NCI-H1105 treated with DMSO at 0.1 percent for 48 hours (cell line): ENCODE data around the gene CPXM2.

Experiments used
- DNase-seq: peaks from one replicate; lab custom pipeline; 2025; lab: John Stamatoyannopoulos, UW

Gene CPXM2

DNA sequence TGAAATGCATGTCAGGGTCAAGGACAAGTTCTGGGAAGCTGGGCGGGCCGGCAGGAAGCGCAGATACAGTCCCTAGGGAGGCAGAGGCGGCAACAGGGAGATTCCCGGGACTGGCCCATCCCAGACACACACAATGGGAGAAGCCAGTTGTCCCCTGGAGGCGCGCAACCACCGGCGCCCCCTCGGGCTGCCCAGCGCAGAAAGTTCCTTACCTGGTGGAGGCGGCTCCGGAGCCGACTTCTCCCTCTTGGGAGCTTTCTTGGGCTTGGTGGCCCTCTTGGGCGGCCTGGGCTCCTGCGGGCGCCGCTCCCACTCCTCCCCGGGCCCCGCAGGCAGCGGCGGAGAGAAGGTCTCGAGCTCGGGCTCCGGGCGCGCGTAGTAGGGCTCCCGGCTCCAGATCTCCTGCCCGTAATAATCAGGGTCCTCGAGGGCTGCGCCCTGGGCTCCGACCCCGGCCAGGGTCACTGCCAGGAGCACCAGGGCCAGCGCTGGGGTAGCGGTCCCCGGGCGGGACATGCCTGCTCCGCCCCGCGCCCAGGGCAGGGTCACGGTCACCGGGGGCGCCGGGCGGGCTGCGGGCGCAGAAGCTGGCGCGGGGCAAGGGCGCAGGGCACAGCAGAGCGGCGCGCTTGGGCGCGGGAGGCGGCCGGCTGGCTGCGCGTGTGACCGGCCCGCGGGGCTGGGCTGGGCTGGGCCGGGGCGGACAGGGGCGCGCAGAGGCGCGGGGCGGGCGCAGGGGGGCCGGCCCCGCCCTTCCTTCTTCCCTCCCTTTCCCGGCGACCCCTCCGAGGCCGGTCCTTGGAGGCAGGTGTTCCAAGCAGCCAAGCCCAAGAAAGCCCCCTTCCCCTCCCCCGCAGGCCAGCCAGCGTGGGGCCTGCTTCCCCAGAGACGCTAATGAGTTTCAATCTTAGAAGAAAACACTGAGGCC lies at the start of gene CPXM2:
Gene CPXM2 (minus strand): TSS at position 664 of the 928 bp plus-strand sequence. CDS start 148 bp downstream, at position 516.
- DNase-seq: no peak

DNA sequence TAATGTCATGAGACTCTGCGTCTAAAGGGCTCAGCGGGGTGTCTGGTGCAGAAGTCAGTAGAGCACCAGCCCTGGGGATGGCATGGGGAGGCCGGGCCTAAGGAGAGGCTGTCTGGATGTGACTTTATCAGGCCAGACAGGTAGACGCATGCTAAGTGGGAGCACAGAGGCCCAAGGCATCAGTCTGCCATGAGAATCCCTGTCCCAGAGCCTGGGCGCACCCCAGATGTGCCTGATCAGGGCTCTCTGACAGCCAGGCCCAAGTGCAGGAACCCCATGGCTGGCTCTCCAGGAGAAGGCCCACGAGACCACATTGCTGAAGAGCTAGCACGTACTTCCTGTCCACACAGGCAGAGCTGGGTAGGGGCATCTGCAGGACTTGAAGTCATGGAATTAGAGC lies 48.0 kb upstream of the CPXM2 start:
- no peak for DNase-seq

DNA sequence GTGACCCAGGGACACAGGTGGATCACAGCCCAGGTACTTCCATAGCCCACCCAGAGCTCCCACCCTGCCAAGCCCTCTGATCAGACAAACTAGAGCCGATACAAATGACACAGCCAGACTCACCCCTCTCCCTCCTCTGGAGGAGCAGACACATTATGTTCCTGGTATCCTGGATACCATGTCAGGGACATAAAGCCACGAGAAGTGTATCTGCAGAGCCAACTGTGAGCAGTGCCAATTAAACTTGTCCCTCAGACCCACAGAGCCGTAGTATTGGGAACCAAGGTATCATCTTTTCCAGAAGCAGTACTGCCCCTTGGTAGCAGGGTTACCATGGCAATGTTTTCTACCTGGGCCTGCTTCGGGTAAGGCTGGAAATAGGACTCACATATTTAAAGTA lies 47.3 kb upstream of the CPXM2 start:
- no peak for DNase-seq

DNA sequence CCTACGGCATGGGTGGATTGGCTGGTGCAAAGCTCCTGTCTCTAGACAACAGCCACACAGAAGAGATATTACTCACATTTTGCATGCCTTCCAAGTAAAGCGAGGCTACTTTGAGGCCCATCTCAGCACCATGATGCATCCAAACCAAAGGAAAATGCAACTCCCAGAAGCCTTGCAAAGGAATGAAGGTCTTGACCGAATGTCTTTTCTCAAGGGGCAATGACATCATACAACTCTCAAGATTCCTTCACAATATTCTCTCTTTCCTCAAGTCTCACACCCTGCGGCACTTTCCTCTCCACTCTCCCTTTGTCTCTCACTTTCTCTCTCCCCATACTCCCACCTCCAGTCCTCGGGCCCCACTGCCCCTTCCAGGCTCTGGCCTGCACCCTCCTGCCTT lies 44.8 kb upstream of the CPXM2 start:
- DNase-seq: no peak

DNA sequence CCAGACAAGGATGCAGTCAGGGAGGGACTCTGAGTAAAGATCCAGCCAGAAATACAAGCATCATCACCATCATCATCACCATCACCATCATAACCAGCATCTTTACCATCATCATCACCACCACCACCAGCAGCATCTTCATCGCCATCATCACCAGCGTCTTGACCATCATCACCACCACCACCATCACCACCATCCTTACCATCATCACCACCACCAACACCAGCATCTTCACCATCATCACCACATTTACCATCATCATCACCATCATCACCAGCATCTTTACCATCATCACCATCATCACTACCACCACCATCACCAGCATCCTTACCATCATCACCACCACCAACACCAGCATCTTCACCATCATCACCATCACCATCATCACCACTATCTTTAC lies 44.1 kb upstream of the CPXM2 start:
- no peak for DNase-seq

DNA sequence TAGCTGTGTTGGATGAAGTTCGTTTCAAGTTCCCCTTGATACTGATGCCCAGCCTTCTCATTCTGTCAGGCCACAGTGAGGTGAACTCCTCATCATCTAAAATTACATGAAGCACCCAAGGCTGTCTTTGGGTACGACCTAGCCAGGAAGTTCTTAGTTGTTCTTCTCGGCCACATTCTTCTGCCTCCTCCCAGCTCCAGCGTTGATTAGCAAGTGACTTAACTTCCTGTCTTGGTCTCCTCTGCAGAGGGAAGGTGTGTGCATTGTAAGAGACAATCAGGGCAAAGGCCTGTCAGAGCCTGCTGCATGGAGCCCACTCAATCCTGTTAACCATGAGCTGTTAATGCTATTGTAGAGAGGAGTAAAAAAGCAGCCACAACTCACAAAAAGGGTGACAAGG lies 43.2 kb upstream of the CPXM2 start:
- DNase-seq: no peak

DNA sequence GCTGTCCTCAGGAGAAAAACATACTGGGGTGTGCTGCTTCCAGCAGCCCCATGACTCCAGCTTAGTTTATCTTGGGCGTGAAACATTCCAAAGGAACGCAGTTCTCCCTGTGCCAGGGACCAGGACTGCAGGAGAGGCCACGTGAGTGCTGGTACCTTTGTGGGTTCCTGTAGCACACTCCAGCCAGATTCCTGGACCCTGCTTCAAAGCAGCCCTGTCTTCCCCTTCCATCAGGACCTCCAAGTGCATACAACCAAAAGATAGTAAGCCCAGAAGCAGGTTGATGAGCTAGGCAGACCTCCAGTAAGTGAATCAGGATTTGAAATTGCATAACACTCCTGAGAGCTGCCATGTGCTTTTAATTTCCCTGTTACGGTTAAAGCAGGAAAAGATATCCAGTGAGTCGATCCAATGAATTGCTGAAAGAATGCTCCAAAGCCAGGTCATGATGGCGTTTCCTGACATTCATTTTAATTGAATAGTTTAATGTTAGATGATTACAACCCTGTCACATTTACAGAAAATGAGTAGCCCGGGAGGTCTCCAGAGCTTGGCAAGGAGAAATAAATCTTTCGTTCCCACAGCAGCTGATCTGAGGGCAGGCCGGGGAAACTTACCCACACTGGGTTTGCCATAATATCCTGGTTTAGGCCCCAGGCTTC lies 38.9 kb upstream of the CPXM2 start:
- DNase-seq: no peak

DNA sequence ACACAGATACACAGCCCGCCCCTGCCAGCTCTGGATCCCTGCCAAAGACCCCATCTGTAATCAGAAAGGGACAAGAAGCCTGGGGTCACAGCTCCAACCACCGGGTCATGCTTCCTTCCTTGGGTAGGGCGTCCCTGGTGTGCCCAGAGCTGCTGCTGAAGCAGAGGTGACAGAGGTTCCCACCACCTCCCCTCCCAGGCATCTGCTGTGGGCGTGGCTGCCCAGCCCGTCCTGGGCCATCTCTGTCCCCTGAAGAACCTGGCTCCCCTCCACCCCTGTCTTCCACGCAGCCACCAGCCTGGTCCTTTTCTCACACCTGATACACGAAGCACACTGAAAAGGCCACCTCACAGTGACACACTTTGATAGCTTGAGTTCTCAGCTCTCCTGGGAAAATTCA lies 38.2 kb upstream of the CPXM2 start:
- no peak for DNase-seq

DNA sequence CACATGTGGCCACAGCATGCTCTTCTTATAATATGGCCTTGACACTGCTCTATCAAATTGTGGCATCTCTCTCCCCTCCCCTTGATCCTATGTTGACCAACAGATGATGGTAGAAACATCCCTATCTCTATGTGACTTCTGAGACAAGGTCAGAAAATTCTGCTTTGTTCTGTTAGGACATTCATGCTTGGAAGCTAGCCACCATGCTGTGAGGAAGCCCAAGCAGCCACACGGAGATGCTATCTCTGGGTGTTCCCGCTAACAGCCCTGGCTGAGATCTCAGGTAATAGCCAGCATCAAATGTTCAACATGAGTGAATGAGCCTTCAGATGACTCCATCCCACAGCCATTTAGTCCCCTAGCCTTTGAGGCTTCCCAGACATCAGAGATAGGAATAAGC lies 36.8 kb upstream of the CPXM2 start:
- no peak for DNase-seq

DNA sequence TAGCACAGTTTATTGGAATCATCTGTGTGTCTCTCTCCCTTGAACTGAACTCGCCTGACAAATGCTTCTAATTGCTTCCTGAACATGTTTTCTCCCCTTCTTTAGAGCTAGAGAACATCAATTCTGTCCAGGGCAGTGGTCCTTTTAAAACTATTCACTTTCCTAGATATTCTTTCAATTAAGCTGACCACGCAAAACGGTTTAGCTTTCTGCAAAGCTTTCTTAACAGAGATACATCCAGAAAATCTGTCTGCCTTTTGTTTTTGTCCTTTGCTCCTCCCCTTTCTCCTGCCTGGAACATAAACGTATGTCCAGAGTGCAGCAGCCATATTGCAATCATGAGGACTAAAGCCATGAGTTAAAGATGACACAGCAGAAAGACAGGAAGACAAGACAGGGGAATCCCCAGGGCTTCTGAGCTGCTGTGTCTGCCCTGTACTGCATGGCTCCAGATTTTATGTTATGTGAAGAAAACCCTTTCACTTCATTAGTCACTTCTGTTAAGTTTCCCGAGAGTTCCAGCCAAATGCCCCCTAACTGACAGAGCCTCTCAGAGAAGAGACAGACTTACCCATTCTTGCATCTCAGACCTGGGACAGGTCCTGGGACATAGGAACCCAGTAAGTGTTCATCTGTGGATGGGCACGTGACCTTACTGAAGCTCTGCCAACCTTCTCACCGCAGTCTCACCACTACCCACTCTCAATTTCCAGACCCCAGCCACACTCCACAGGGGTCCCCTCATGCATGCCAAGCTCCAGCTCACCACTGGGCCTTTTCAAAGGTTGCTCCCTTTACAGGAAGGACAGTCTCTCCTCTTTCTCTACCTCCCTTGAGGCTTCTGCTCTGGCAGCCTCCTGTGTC lies 35.0 kb upstream of the CPXM2 start:
- DNase-seq: no peak

DNA sequence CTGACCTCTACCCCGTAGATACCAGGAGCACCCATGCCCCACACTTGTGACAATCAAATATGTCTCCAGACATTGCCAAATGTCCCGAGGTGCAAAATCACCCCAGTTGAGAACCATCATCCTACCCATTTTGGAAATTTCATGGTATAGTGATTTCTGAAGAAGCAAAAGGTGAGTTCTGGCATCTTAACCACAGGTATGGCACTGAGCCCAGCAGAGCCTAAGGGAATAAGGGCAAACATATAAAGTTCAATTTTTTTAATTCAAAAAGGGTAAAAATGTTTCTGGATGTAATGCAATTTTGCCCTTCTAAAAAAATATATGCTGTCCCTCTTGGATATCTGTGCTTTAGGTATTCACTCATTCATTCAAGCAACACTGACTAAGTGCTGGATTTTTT lies 30.5 kb upstream of the CPXM2 start:
- DNase-seq: no peak

DNA sequence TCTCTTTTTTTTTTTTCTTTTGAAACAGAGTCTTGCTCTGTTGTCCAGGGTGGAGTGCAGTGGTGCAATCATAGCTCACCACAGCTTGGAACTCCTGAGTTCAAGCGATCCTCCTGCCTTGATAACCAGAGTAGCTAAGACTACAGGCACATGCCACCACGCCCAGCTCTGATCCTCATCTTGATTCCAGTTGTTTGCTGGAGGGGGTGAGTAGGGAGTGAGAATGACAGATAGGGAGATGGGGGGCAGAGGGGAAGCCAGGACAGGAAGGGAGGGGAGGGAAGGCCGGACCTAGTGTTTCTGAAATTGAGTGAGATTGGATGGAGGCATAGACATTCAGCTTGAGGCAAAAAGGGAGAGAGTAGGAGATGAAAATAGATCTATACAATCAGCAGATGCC lies 25.2 kb upstream of the CPXM2 start:
- no peak for DNase-seq

DNA sequence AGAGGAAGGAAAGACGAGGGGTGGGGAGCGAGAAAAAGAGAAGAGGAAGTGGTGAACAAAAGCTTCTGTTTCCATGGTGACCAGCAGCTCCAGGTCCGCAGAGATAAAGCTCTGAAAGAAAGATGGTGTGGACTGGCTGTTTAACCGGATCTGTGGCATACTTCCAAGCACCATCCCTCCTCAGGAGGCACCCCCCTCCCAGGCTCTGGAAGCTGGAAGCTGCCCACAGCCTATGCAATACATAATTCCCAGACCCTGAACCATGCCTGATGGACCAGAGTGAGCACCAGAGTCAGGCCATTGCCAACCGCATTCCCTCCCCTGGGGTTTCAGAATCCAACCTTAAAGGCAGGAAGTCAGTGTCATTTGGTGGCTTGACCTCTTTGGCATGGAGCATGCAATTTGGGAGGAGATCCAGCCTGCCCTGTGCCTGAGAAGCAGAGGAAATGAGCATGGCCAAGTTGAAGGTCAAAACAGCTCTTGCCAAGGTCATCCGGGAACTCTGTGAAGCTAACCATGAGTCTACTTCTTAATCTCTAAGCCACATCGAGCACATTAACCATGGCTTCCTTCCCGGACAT lies 22.2 kb upstream of the CPXM2 start:
- no peak for DNase-seq

DNA sequence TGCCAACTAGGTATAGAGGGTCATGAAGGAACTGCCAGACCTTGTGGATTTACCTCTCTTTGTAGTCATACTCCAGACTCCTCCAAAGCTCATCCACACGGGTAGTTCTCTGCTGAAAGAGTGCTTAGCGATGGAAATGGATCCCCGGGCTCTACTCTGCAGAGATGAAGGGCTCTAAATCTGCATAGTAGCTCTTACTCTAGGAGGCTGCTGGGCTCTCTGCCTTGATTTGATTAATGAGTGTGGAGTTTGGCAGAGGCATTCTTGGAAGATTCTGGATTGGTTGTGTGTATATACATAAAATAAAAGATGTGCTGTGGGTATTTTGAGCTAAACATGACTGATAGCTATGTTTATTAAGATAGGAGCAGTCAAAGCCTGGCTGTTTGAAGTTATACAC lies 21.3 kb upstream of the CPXM2 start:
- peak; percentile 3 for DNase-seq

DNA sequence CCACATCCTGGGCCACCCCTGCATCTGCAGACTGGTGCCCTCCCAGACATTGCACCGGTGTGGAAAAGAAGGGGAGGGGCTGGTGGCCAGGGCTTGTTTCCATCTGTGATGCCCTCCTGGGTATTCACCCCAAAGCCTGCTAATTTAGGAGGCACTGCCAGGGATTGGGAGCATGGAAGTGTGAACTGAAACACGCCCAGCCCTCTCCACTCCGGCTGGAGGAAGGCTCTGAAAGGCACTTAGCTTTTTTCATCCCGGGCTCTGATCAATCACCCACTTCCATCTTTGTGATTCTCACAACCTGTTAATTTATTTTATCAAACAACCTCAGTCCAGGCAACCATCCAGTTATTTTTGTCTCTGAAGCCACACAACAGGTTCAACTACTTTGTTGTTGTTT lies 20.9 kb upstream of the CPXM2 start:
- DNase-seq: no peak

DNA sequence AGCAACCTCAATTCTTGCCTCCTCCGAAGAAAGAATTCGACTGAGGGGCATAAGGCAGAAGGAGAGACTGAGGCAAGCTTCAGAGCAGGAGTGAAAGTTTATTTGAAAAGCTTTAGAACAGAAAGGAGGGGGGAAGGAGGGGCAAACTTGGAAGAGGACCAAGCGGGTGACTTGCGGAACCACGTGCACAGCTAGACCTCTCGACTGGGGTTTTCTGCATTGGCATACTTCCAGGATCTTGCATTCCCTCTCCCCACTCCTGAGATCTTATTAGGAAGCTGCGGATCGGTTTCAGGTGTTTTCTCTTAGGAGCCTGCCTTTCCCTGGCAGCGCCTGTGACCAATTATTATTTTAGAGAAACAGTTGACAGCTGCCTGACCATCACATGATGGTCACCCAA lies 20.3 kb upstream of the CPXM2 start:
- peak; percentile 83 for DNase-seq

DNA sequence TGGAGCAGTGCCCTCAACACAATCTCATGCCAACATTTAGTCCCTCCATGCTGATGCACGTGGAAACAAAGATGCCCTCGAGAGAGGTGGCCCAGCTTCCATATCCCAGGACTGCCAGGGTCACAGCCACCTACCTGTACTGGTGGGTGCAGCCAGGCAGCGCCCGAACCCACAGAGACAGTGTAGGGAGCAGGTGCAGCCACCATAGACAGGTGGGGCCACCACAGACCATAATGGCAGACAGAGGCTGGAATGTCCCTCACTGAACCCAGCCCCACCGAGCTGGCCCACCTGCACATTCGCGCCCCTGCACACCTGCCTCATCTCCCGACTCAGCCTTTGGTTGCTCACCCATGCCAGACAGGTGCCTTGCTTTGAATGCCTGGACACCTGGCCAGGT lies 18.3 kb upstream of the CPXM2 start:
- DNase-seq: no peak

DNA sequence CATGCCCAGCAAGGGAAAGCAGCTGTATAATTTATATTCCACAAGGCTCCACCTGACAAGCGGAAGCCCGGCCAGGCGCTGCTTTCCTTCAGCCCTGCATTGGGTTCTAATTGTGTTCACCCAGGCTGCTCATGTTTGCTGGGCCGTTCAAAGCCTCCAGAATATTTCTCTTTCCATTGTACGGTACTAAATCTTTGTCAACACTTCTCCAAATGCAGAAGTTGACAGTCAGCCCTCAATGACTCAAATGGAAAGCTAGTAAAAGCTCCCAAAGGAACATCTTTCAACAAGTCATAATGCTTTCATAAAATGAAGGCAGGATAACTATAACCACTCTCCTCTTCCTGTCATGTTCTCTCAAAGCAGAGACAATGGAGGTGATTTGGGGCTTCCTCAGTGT lies 17.8 kb upstream of the CPXM2 start:
- DNase-seq: no peak

DNA sequence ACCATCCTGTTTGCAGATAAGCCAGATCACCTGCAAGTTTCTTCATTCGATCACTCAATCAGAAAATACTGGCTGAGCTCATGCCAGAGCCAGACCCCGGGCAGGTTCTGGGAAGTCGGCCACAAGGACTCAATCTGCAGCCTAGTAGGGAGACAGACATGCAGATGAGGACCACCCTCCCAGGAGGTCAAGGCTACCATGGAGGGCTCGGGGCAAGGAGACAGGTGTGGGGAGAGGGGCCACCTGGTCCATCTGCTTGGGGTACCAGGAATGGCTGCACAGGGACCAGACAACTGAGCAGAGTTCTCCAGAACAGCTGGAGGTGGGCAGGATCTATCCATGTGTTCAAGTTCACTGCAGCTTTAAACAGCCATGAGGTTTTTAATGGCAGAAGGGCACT lies 16.8 kb upstream of the CPXM2 start:
- DNase-seq: no peak

DNA sequence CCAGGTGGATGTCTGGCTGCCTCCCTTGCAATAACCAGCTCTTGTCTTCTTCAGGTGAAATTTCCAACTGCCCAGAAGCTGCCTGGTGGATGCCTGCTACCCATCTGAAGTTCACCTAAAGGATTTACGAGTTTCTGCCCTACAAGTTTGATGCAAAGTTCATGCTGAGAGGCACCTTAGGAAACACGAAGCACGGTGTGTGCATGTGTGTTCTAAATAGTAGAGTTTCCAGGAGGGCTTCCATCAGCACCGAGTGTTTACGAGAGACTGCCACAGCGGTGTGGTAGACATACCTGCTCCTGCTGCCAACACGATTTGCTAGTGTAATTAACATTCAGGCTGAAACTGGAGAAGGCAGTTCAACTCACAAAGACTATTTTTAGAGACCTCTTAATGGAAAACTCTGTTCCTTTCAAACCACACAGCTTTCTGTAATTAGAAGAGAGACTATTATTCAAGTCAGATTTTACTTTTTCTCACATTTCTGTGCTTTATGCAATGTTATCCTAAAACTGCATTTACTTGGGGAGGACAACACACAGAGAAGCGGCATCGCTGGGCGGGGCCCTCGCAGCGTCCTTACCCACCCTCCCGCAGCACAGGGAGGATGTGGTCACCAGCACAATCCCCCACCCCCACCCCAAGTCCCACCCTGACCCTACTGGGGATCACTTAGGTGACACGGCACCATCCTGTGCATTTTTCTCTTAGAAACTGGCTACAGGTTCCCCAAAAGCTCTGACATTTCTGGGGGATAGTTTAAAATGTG lies 15.5 kb upstream of the CPXM2 start:
- DNase-seq: peak; percentile 59

DNA sequence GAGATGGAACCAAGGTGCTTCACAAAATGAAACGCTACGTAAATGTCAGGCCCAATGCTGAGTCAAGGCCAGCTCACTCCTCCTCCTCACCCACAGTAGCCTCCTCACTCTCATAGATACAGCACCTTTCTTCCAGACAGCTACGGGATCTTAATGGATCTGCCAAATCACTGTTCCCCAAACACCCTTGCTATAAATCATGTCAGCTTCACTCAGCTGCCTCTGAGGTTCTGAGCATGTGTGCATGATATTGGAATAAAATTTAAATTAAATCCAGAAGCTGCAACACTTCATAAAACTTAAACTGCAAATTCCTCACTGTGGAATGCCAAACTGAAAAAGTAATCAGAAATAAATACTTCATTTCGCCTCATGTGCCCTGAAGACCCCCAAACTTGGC lies 14.7 kb upstream of the CPXM2 start:
- no peak for DNase-seq
